GOT3 (cell line): ENCODE measurements around the gene PDZRN3.
A peak's percentile ranks its signal among the peaks of the same experiment; 100 is the strongest.

ENCODE experiments used
- DNase-seq: peaks from one replicate; lab custom pipeline; 2025; ENCODE audit warnings: mixed read lengths; lab: John Stamatoyannopoulos, UW

The PDZRN3 gene

GRCh38 chr3:73624821-73625665 lies at the start of gene PDZRN3:
Gene PDZRN3, minus strand, starts transcription at chr3:73624941.
- DNase-seq = peak; percentile 42

GRCh38 chr3:73674280-73674679 lies 49.5 kb upstream of the PDZRN3 start:
- no peak for DNase-seq

GRCh38 chr3:73669260-73669659 lies 44.5 kb upstream of the PDZRN3 start:
- DNase-seq = no peak

- no peak for DNase-seq
These were observed 43.6 kb upstream of the PDZRN3 start for GRCh38 chr3:73668391-73668790.

- no peak for DNase-seq
These were observed 43.1 kb upstream of the PDZRN3 start for GRCh38 chr3:73667889-73668288.

GRCh38 chr3:73665286-73665685 lies 40.5 kb upstream of the PDZRN3 start:
- DNase-seq = no peak

- DNase-seq = no peak
These were observed 39.6 kb upstream of the PDZRN3 start for GRCh38 chr3:73664389-73664788.

- no peak for DNase-seq
These were observed 38.8 kb upstream of the PDZRN3 start for GRCh38 chr3:73663495-73663894.

GRCh38 chr3:73661265-73661664 lies 36.5 kb upstream of the PDZRN3 start:
- DNase-seq = no peak

GRCh38 chr3:73658227-73658626 lies 33.5 kb upstream of the PDZRN3 start:
- no peak for DNase-seq

- DNase-seq = no peak
These were observed 32.4 kb upstream of the PDZRN3 start for GRCh38 chr3:73657186-73657585.

GRCh38 chr3:73656241-73656890 lies 31.6 kb upstream of the PDZRN3 start:
- DNase-seq = no peak

GRCh38 chr3:73655197-73655596 lies 30.5 kb upstream of the PDZRN3 start:
- DNase-seq = no peak

GRCh38 chr3:73653877-73654276 lies 29.1 kb upstream of the PDZRN3 start:
- DNase-seq = no peak

- no peak for DNase-seq
These were observed 28.6 kb upstream of the PDZRN3 start for GRCh38 chr3:73653351-73653750.

- no peak for DNase-seq
These were observed 28.2 kb upstream of the PDZRN3 start for GRCh38 chr3:73652896-73653295.

- peak; percentile 14 for DNase-seq
These were observed 12.3 kb upstream of the PDZRN3 start for GRCh38 chr3:73637042-73637441.

GRCh38 chr3:73635254-73635653 lies 10.5 kb upstream of the PDZRN3 start:
- DNase-seq = no peak

- DNase-seq = no peak
These were observed 9.2 kb upstream of the PDZRN3 start for GRCh38 chr3:73633916-73634344.

- no peak for DNase-seq
These were observed 8.7 kb upstream of the PDZRN3 start for GRCh38 chr3:73633453-73633852.

- DNase-seq = no peak
These were observed 1.4 kb upstream of the PDZRN3 start for GRCh38 chr3:73626106-73626505.

- peak; percentile 46 for DNase-seq
These were observed 522 bp downstream of the PDZRN3 start for GRCh38 chr3:73624017-73624820.

- DNase-seq = no peak
These were observed 1.4 kb downstream of the PDZRN3 start for GRCh38 chr3:73623346-73623745.
